NT2/D1 (cell line): ENCODE data around the gene SPRY4.

Source experiments
- YY1 ChIP-seq: IDR thresholded peaks from 2 replicates; pipeline ENCODE4 v1.6.1; 2011; ENCODE audit not compliant: insufficient read length, insufficient read depth
- ZNF274 ChIP-seq: IDR thresholded peaks from 2 replicates; pipeline ENCODE4 v1.6.1; 2011; ENCODE audit warnings: mild to moderate bottlenecking, low read depth, low read length

GRCh38 chr5:142368529-142368928 lies 43.7 kb upstream of the SPRY4 start:
- no peak for TF ChIP-seq YY1
- TF ChIP-seq ZNF274: no peak
